Gastroesophageal sphincter (tissue), 4 donors: ENCODE results near the gene ITPR2. TPM values are rescaled to one million over a fixed set of nuclear protein-coding genes. Genes with fewer than 3 reads are reported as not detected.
A peak's percentile ranks its signal among the peaks of the same experiment; 100 is the strongest.
"Not testable (repeated sequence)": the region's sequence is repeated elsewhere in the genome, so short reads cannot be mapped to it uniquely, and the experiment has no call there.

Experiments
- ATAC-seq: fragments of 150-250 bp; one replicate; pipeline ENCODE4 v1.9.1; 2016; ENCODE audit warnings: mild to moderate bottlenecking, moderate library complexity
- H3K27ac ChIP-seq, 4 donors: fragments of 200-600 bp; sonication (generic) in 3 of 4; 1 replicate in 3 of 4; 2 replicates in 1 of 4; pipeline ENCODE4 v1.5.1; 2016 to 2019
- H3K27me3 ChIP-seq: fragments of 200-600 bp; sonication (generic); one replicate; pipeline ENCODE4 v1.5.1; 2019
- H3K36me3 ChIP-seq, 2 donors: fragments of 200-600 bp; sonication (generic); one replicate each; pipeline ENCODE4 v1.5.1; 2019; ENCODE audit warnings: control low read depth in 1 of 2
- H3K4me1 ChIP-seq, 3 donors: fragments of 200-600 bp; sonication (generic); 1 replicate in 2 of 3; 2 replicates in 1 of 3; pipeline ENCODE4 v1.5.1; 2016 to 2019; ENCODE audit warnings: control low read depth in 2 of 3
- H3K4me3 ChIP-seq, 2 donors: fragments of 200-600 bp; sonication (generic); one replicate each; pipeline ENCODE4 v1.5.1; 2019; ENCODE audit warnings: mild to moderate bottlenecking in 1 of 2, moderate library complexity in 1 of 2
- H3K9me3 ChIP-seq, 3 donors: fragments of 200-600 bp; sonication (generic); one replicate each; pipeline ENCODE4 v1.5.1; 2017 to 2019; ENCODE audit warnings: control low read depth in 2 of 3
- CTCF ChIP-seq, 4 experiments: fragments of 200-600 bp in 2 of 4; fragments of 450-650 bp in 2 of 4; sonication (generic) in 1 of 4; IDR thresholded peaks; one replicate each; pipeline ENCODE4 v1.5.1; 2017 to 2019; ENCODE audit warnings: antibody characterized with exemption in 4 of 4, mild to moderate bottlenecking in 2 of 4, moderate library complexity in 2 of 4
- EP300 ChIP-seq: sonication (generic); formaldehyde crosslinking; IDR thresholded peaks from one replicate; pipeline ENCODE4 v1.6.1; 2017; ENCODE audit warnings: antibody characterized with exemption, mild to moderate bottlenecking
- POLR2A ChIP-seq, 2 donors: fragments of 450-650 bp; IDR thresholded peaks; one replicate each; pipeline ENCODE4 v1.6.1; 2017; ENCODE audit warnings: antibody characterized with exemption in 2 of 2, mild to moderate bottlenecking in 2 of 2, moderate library complexity in 1 of 2
- POLR2AphosphoS5 ChIP-seq: sonication (generic); formaldehyde crosslinking; IDR thresholded peaks from one replicate; pipeline ENCODE4 v1.6.1; 2017; ENCODE audit warnings: antibody characterized with exemption
- WGBS, 2 donors: methylation state at CpG; one replicate each; pipeline ENCODE4 v1.1.5; 2018; ENCODE audit warnings: low coverage in 1 of 2; 5-methylcytosine and 5-hydroxymethylcytosine counted together
- total RNA-seq, 4 donors: library from RNA; depleted of rRNA; stranded (reverse); fragments of >200 nt; gene quantifications; one replicate each; pipeline ENCODE4 v1.1.0, GENCODE V29; 2016

ITPR2 gene
- total RNA-seq, 4 donors from 2014 or later: 30.8 to 63.0 (median 44.4) TPM

GRCh38 chr12:26789731-26790644 lies 43.0 kb downstream of the ITPR2 start:
- Histone ChIP-seq H3K27me3 (no peaks in the 10 kb centered on the region), H3K9me3 (no peaks in the 10 kb centered on the region), H3K27ac (peak overlapping the region in 2 of 4 donors; percentile 39 to 41), H3K36me3 (no peaks in the 10 kb centered on the region), H3K4me3 (no peak overlapping the region), H3K4me1 (peaks cover 6 to 63% (median 7%) of the 10 kb centered on the region in 3 donors)
- TF ChIP-seq CTCF (IDR thresholded peaks at IDR 0.05): no peak
- TF ChIP-seq POLR2AphosphoS5: peak; percentile 19
- ATAC-seq: no peak
- WGBS, 2 donors: 25 to 45% methylated on average over 2 of the region's 2 CpGs

GRCh38 chr12:26786865-26787514 lies 46.0 kb downstream of the ITPR2 start:
- H3K27ac ChIP-seq: peak overlapping the region; percentile 6 to 73 (median 70)
- peak; percentile 43 for ATAC-seq
- WGBS, 2 donors: 40 to 44% methylated on average over 1 to 2 of the region's 2 CpGs
- no peaks in the 10 kb centered on the region for H3K36me3 ChIP-seq
- no peaks in the 10 kb centered on the region for H3K9me3 ChIP-seq
- H3K4me3 ChIP-seq: no peak overlapping the region
- H3K4me1 ChIP-seq: peaks cover 6 to 65% (median 12%) of the 10 kb centered on the region in 3 donors
- TF ChIP-seq POLR2AphosphoS5 (peak; percentile 83), EP300 (no peak)
- H3K27me3 ChIP-seq: no peaks in the 10 kb centered on the region

GRCh38 chr12:26786491-26786864 lies 46.5 kb downstream of the ITPR2 start:
- ATAC-seq: peak; percentile 36
- Histone ChIP-seq H3K36me3 (no peaks in the 10 kb centered on the region), H3K27me3 (no peaks in the 10 kb centered on the region), H3K4me3 (no peak overlapping the region), H3K27ac (peak overlapping the region; percentile 6 to 73 (median 70)), H3K4me1 (peaks cover 6 to 60% (median 12%) of the 10 kb centered on the region in 3 donors), H3K9me3 (no peaks in the 10 kb centered on the region)
- 77 to 82% methylated on average over 3 of the region's 3 CpGs for WGBS, 2 donors
- no peak for TF ChIP-seq CTCF (IDR thresholded peaks at IDR 0.05)

- peak overlapping the region; percentile 22 to 26 for H3K4me3 ChIP-seq
- not testable (repeated sequence) for ATAC-seq, H3K27me3 ChIP-seq, H3K9me3 ChIP-seq, H3K36me3 ChIP-seq
- H3K27ac ChIP-seq: peak overlapping the region in 1 of 4 donors; percentile 41
- WGBS, 2 donors: 43 to 90% methylated on average over 2 of the region's 3 CpGs
- peaks cover 5 to 34% (median 6%) of the 10 kb centered on the region in 3 donors for H3K4me1 ChIP-seq
Observed at GRCh38 chr12:26783816-26784379, 49.1 kb downstream of the ITPR2 start.

- Histone ChIP-seq H3K4me3 (no peak overlapping the region), H3K27ac (no peak overlapping the region), H3K36me3 (no peaks in the 10 kb centered on the region), H3K9me3 (peaks cover 0 to 3% (median 0%) of the 10 kb centered on the region in 3 donors), H3K27me3 (no peaks in the 10 kb centered on the region), H3K4me1 (peaks cover 5 to 27% (median 6%) of the 10 kb centered on the region in 3 donors)
- ATAC-seq: no peak
- no peak for TF ChIP-seq POLR2AphosphoS5
- no peak for TF ChIP-seq CTCF (IDR thresholded peaks at IDR 0.05)
- TF ChIP-seq EP300: no peak
- TF ChIP-seq POLR2A (IDR thresholded peaks at IDR 0.05): no peak
- WGBS, 2 donors: 93 to 100% methylated on average over 1 of the region's 1 CpG
Observed at GRCh38 chr12:26783131-26783526, 49.9 kb downstream of the ITPR2 start.
